HG03025 (cell line): ENCODE measurements around the gene SPAG5.

Experiments
- ATAC-seq: cut with Tn5 transposase; IDR thresholded peaks from one replicate; pipeline ENCODE4 v1.9.1; 2021; ENCODE audit warnings: mild to moderate bottlenecking, moderate library complexity; ENCODE audit not compliant: unreplicated experiment, low FRiP score

The SPAG5 gene

GRCh38 chr17:28547623-28548416, 51.0 kb downstream of the SPAG5 start:
- ATAC-seq = no peak

- no peak for ATAC-seq
These were observed 51.7 kb downstream of the SPAG5 start for GRCh38 chr17:28547096-28547622.

- ATAC-seq = no peak
These were observed 52.9 kb downstream of the SPAG5 start for GRCh38 chr17:28545787-28546415.

GRCh38 chr17:28545141-28545503, 53.7 kb downstream of the SPAG5 start:
- ATAC-seq = no peak

- no peak for ATAC-seq
These were observed 54.3 kb downstream of the SPAG5 start for GRCh38 chr17:28544402-28545140.

- ATAC-seq = no peak
These were observed 57.4 kb downstream of the SPAG5 start for GRCh38 chr17:28541439-28541838.

- no peak for ATAC-seq
These were observed 58.6 kb downstream of the SPAG5 start for GRCh38 chr17:28540231-28540630.

- ATAC-seq = no peak
These were observed 60.4 kb downstream of the SPAG5 start for GRCh38 chr17:28538296-28538895.

GRCh38 chr17:28537219-28537610, 61.6 kb downstream of the SPAG5 start:
- ATAC-seq = no peak

GRCh38 chr17:28536532-28537218, 62.1 kb downstream of the SPAG5 start:
- no peak for ATAC-seq

GRCh38 chr17:28534740-28535375, 64.0 kb downstream of the SPAG5 start:
- ATAC-seq = no peak

GRCh38 chr17:28533091-28533807, 65.6 kb downstream of the SPAG5 start:
- no peak for ATAC-seq

GRCh38 chr17:28532050-28532960, 66.5 kb downstream of the SPAG5 start:
- no peak for ATAC-seq

GRCh38 chr17:28530926-28531325, 67.9 kb downstream of the SPAG5 start:
- no peak for ATAC-seq

- no peak for ATAC-seq
These were observed 68.6 kb downstream of the SPAG5 start for GRCh38 chr17:28530250-28530649.

- no peak for ATAC-seq
These were observed 69.8 kb downstream of the SPAG5 start for GRCh38 chr17:28529013-28529400.

GRCh38 chr17:28528327-28529012, 70.4 kb downstream of the SPAG5 start:
- ATAC-seq = no peak

GRCh38 chr17:28527859-28528258, 71.0 kb downstream of the SPAG5 start:
- no peak for ATAC-seq
